Endometrium (tissue), 2 donors: ENCODE results near the gene PDZD2.

Experiments used
- FAIRE-seq: peaks from 2 replicates; lab custom pipeline; 2012; peaks lifted over from hg19 to GRCh38; lab: Jason Lieb, UNC
- donor health status: control.
- donor health status: control.

The PDZD2 gene

GRCh38 chr5:31638345-31638744, 586 bp upstream of the PDZD2 start:
- no peak for FAIRE-seq

GRCh38 chr5:31639481-31640411, 815 bp downstream of the PDZD2 start:
- no peak for FAIRE-seq

- FAIRE-seq, result no peak
Measured at GRCh38 chr5:31640573-31640972, 1.6 kb downstream of the PDZD2 start.

GRCh38 chr5:31641059-31641458, 2.1 kb downstream of the PDZD2 start:
- FAIRE-seq, result no peak

GRCh38 chr5:31641575-31641974, 2.6 kb downstream of the PDZD2 start:
- no peak for FAIRE-seq

GRCh38 chr5:31645420-31646081, 6.6 kb downstream of the PDZD2 start:
- no peak for FAIRE-seq

GRCh38 chr5:31648326-31648725, 9.4 kb downstream of the PDZD2 start:
- no peak for FAIRE-seq

- FAIRE-seq, result no peak
Measured at GRCh38 chr5:31651241-31651640, 12.3 kb downstream of the PDZD2 start.

- FAIRE-seq, result no peak
Measured at GRCh38 chr5:31655491-31655890, 16.6 kb downstream of the PDZD2 start.

GRCh38 chr5:31656806-31657205, 17.9 kb downstream of the PDZD2 start:
- FAIRE-seq, result no peak

- no peak for FAIRE-seq
Measured at GRCh38 chr5:31657315-31657979, 18.5 kb downstream of the PDZD2 start.

GRCh38 chr5:31661257-31661656, 22.3 kb downstream of the PDZD2 start:
- FAIRE-seq, result no peak

GRCh38 chr5:31663519-31663918, 24.6 kb downstream of the PDZD2 start:
- no peak for FAIRE-seq

- FAIRE-seq, result no peak
Measured at GRCh38 chr5:31664566-31664965, 25.6 kb downstream of the PDZD2 start.

GRCh38 chr5:31671339-31671741, 32.4 kb downstream of the PDZD2 start:
- no peak for FAIRE-seq

- FAIRE-seq, result peak; percentile 98
Measured at GRCh38 chr5:31674371-31674951, 35.5 kb downstream of the PDZD2 start.

GRCh38 chr5:31675472-31675871, 36.5 kb downstream of the PDZD2 start:
- FAIRE-seq, result no peak

GRCh38 chr5:31678180-31678579, 39.2 kb downstream of the PDZD2 start:
- FAIRE-seq, result no peak

- FAIRE-seq, result no peak
Measured at GRCh38 chr5:31680528-31680927, 41.6 kb downstream of the PDZD2 start.

- no peak for FAIRE-seq
Measured at GRCh38 chr5:31682025-31682424, 43.1 kb downstream of the PDZD2 start.

GRCh38 chr5:31682851-31683250, 43.9 kb downstream of the PDZD2 start:
- no peak for FAIRE-seq

GRCh38 chr5:31688515-31689092, 49.7 kb downstream of the PDZD2 start:
- FAIRE-seq, result no peak
